Activated T-cell treated with anti-CD3 and anti-CD28 coated beads, Interleukin-2, amount 50 U/mL, for 48 hours (primary cell): Measurements from ENCODE around the gene D2HGDH.
"Not testable (repeated sequence)": the region's sequence is repeated elsewhere in the genome, so short reads cannot be mapped to it uniquely, and the experiment has no call there.

Source experiments
- DNase-seq, 2 experiments: peaks; one replicate each; pipeline ENCODE4 v3.0.0-alpha.2; 2020

The D2HGDH gene

GRCh38 chr2:241810307-241811200 is 76.1 kb downstream of the D2HGDH start:
- DNase-seq = peak in 1 of 2 experiments; percentile 15

- DNase-seq = no peak
These were observed 76.9 kb downstream of the D2HGDH start for GRCh38 chr2:241811201-241811951.

GRCh38 chr2:241811952-241812729 is 77.7 kb downstream of the D2HGDH start:
- DNase-seq = no peak

GRCh38 chr2:241812730-241813643 is 78.6 kb downstream of the D2HGDH start:
- DNase-seq = peak in 1 of 2 experiments; percentile 18

- peak in 1 of 2 experiments; percentile 19 for DNase-seq
These were observed 79.4 kb downstream of the D2HGDH start for GRCh38 chr2:241813644-241814392.

- no peak for DNase-seq
These were observed 79.9 kb downstream of the D2HGDH start for GRCh38 chr2:241814393-241814642.

- no peak for DNase-seq
These were observed 80.4 kb downstream of the D2HGDH start for GRCh38 chr2:241814643-241815476.

GRCh38 chr2:241815477-241816430 is 81.3 kb downstream of the D2HGDH start:
- DNase-seq = no peak

- no peak for DNase-seq
These were observed 82.1 kb downstream of the D2HGDH start for GRCh38 chr2:241816431-241817121.

- peak; percentile 16 for DNase-seq
These were observed 82.8 kb downstream of the D2HGDH start for GRCh38 chr2:241817126-241817820.

GRCh38 chr2:241817821-241818215 is 83.4 kb downstream of the D2HGDH start:
- not testable (repeated sequence) for DNase-seq
